Fibroblast of villous mesenchyme (primary cell): ENCODE results near the gene CDC42SE2. TPM values are rescaled to one million over a fixed set of nuclear protein-coding genes. Genes with fewer than 3 reads are reported as not detected.

Experiments used
- DNase-seq: peaks from one replicate; pipeline ENCODE4 v3.0.0-alpha.2; 2010; ENCODE audit warnings: low read depth
- H3K4me3 ChIP-seq: 2 replicates; pipeline ENCODE4 v1.5.1; 2011; ENCODE audit warnings: low read depth, mild to moderate bottlenecking, low read length
- total RNA-seq: library from RNA; depleted of rRNA; stranded (reverse); fragments of >200 nt; gene quantifications from 2 replicates; pipeline ENCODE4 v1.2.3, GENCODE V29; 2012
- TF ChIP-seq, protein P1 (sequence below): IDR thresholded peaks from 2 replicates; pipeline ENCODE4 v1.5.1; 2012; ENCODE audit warnings: low read depth, mild to moderate bottlenecking, low read length; ENCODE audit not compliant: insufficient read depth

The CDC42SE2 gene
- total RNA-seq, 1 donor, result 33.2 TPM

DNA sequence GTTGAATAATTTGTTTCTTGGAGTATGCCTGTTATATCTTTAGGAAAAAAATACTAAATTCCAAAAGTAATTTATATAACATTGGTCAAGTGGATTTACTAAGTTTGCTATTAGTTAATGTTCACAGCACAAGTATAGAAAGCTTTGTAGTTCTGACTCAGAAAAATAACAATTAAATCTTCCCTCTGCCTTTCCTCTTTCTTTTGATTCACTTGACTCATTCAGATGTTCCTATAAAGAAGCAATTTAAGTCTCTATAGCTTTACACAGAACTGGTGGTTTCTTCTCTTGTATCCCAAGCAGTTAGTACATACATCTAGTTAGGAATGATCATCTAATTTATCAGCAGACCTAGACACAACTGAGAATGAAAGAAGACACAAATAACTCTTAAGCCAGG is 4.5 kb upstream of the CDC42SE2 start:
- no peak overlapping the region for H3K4me3 ChIP-seq
- TF ChIP-seq, protein P1, sequence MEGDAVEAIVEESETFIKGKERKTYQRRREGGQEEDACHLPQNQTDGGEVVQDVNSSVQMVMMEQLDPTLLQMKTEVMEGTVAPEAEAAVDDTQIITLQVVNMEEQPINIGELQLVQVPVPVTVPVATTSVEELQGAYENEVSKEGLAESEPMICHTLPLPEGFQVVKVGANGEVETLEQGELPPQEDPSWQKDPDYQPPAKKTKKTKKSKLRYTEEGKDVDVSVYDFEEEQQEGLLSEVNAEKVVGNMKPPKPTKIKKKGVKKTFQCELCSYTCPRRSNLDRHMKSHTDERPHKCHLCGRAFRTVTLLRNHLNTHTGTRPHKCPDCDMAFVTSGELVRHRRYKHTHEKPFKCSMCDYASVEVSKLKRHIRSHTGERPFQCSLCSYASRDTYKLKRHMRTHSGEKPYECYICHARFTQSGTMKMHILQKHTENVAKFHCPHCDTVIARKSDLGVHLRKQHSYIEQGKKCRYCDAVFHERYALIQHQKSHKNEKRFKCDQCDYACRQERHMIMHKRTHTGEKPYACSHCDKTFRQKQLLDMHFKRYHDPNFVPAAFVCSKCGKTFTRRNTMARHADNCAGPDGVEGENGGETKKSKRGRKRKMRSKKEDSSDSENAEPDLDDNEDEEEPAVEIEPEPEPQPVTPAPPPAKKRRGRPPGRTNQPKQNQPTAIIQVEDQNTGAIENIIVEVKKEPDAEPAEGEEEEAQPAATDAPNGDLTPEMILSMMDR, result no peak
- DNase-seq, result no peak

DNA sequence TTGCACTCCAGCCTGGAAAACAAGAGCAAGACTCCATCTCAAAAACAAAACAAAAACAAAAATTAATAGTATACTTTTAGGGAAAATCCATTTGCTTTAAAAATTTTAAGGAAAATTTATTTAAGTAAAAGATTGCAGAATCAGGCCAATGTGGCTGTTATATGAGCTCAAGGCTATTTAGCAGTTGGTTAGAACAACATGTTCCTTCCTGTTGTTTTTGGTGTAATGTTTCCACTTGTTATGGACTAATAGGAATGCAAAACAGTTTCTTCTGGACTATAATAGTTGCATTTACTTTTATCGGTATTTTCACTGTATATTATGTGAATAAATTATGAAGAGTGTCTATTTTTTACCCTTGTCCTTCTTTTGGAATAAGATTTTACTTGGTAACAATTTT is 3.0 kb upstream of the CDC42SE2 start:
- DNase-seq, result peak; percentile 76
- TF ChIP-seq, protein P1, result no peak

DNA sequence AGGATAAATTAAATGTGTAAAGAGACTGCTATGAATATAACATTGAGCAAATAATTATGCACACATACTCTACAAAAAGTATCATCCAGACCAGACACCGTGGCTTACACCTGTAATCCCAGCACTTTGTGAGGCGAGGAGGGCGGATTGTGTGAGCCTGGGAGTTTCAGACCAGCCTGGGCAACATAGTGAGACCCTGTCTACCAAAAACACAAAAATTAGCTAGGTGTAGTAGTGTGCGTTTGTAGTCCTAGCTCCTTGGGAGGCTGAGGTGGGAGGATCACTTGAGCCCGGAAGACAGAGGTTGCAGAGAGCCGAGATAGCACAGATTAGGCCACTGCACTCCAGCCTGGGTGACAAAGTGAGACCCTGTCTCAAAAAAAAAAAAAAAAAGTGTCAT is 2.4 kb upstream of the CDC42SE2 start:
- TF ChIP-seq, protein P1, result no peak
- no peak overlapping the region for H3K4me3 ChIP-seq

More for the DNA sequence above, 3.0 kb upstream of the CDC42SE2 start:
- no peak overlapping the region for H3K4me3 ChIP-seq

DNA sequence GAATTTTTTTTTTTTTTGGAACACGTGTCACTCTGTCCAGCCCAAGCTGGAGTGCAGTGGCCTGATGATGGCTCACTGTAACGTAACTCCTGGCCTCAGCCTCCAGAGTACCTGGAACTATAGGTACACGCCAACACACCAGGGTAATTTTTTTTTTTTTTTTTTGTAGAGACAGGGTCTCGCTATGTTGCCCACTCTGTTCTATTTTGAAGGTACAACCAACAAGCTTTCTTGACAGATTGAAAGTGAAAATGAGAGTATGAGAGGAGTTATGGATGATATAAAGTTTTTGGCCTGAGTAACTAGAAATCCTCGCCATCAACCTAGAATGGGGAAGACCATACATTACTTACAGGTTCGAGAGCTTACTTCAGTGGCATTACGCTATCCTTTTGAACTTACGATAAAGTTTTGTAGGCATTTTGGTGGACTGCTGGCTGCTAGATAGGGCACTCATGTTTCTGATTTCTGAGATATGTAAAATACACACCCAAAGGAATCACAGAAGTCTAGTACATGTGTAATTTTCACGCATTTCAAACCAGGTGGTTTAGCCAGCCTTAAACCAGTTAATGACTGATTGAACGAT is 806 bp upstream of the CDC42SE2 start:
- H3K4me3 ChIP-seq, result peak overlapping the region; percentile 85
- DNase-seq, result no peak

More for the DNA sequence above, 2.4 kb upstream of the CDC42SE2 start:
- no peak for DNase-seq

DNA sequence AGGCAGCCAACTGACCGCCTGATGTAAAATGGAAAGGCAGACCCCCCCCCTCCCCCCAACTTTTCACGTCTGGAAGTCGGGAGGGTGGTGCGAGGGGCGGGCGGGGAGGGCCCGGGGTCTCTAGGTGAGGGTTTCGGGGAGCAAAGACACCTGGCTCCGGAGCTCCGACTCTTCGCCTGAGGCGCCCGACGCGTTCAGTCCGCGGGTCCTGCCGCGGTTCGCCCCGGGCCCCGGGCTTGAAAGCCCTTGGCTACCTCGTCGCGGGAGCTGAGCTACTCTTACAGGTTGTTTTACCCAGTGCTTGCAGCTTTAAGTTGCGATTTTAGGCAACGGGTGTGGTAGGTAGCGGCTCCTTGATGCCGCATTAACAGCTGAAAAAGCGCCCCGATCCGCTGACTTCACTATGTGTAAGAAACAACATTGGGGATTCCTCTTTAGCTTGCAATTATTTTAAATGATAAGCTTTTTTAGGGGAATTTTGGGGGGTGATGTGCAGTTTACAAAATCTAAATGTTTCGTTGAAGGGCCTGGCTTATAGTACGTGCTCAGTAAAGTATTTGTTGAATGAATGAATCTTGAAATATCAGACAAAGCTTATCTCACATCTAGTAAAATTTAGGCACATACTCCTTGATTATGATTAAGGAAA is 722 bp downstream of the CDC42SE2 start:
- DNase-seq, result peak; percentile 43
- TF ChIP-seq, protein P1, result no peak
- H3K4me3 ChIP-seq, result peak overlapping the region; percentile 85

More for the DNA sequence above, 806 bp upstream of the CDC42SE2 start:
- TF ChIP-seq, protein P1, result no peak

DNA sequence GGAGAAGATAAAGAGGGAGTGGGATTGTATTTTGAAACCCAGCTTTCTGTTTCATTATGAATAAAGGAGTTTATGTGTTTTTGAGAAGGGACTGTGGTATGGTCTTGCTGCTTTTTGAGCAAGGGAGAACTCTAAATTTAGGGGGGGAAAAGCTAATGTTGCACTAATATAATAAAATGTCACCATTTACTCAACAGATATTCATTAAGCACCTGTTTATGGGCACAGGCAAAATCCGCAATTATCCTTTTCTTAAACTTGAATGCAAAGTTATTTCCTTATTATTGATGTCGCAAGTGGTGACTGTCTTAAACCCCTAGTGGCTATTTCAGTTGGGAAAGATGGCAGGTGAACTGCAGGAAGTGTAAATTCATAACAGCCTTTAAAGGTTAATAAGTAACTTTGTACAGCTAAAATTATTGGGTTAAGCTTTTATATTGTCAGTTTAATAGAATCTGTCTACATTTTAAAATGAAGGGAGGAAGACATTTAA is 1.5 kb downstream of the CDC42SE2 start:
- DNase-seq, result peak; percentile 49
- TF ChIP-seq, protein P1, result peak; percentile 45
- H3K4me3 ChIP-seq, result peak overlapping the region; percentile 85
